Activated CD8-positive, alpha-beta T cell treated with anti-CD3 and anti-CD28 coated beads for 36 hours (primary cell): Measurements from ENCODE around the gene WBP1. TPM values are rescaled to one million over a fixed set of nuclear protein-coding genes. Genes with fewer than 3 reads are reported as not detected.

Experiments
- ATAC-seq: fragments of 200-7000 bp; cut with Tn5 transposase; one replicate; pipeline ENCODE4 v1.10.0; 2021; ENCODE audit warnings: mild to moderate bottlenecking, moderate library complexity
- CTCF ChIA-PET: fragments of 350-600 bp; sonication (Branson Sonifier 250); formaldehyde crosslinking; loops from one replicate; lab custom pipeline; 2021; ENCODE audit warnings: antibody characterized with exemption; lab: Charles Lee
- POLR2A ChIA-PET: fragments of 350-600 bp; sonication (Branson Sonifier 250); formaldehyde crosslinking; loops from one replicate; lab custom pipeline; 2021; ENCODE audit warnings: antibody characterized with exemption; lab: Charles Lee
- DNase-seq: peaks from one replicate; pipeline ENCODE4 v3.0.0-alpha.2; 2020
- H3K27ac Mint-ChIP-seq: one replicate; pipeline ENCODE4 v1.8.0; 2021; ENCODE audit warnings: mild to moderate bottlenecking, mixed read lengths
- H3K27me3 Mint-ChIP-seq: one replicate; pipeline ENCODE4 v1.8.0; 2021; ENCODE audit warnings: mixed read lengths
- H3K36me3 Mint-ChIP-seq: one replicate; pipeline ENCODE4 v1.8.0; 2021; ENCODE audit warnings: low read depth, mixed read lengths
- H3K4me1 Mint-ChIP-seq: one replicate; pipeline ENCODE4 v1.8.0; 2021; ENCODE audit warnings: low read depth, mixed read lengths
- H3K4me3 Mint-ChIP-seq: one replicate; pipeline ENCODE4 v1.8.0; 2021; ENCODE audit warnings: mild to moderate bottlenecking, moderate library complexity, mixed read lengths
- H3K9me3 Mint-ChIP-seq: one replicate; pipeline ENCODE4 v1.8.0; 2021; ENCODE audit warnings: mixed read lengths
- CTCF ChIP-seq: fragments of 200-600 bp; IDR thresholded peaks from one replicate; pipeline ENCODE4 v1.8.0; 2022; ENCODE audit warnings: antibody characterized with exemption, mild to moderate bottlenecking
- intact Hi-C: fragments of 100-400 bp; cut with micrococcal nuclease; formaldehyde crosslinking; loops from one replicate; pipeline ENCODE4 v1.10.0; 2022
- total RNA-seq, 2 experiments: library from RNA; stranded (reverse); gene quantifications; one replicate each; pipeline ENCODE4 v1.2.3, GENCODE V29; 2021

WBP1 gene
- total RNA-seq, 2 experiments from 2014 or later, result 20.3 to 23.0 TPM

GRCh38 chr2:74472086-74472944 lies 14.1 kb downstream of the WBP1 start, which contains the start of gene MRPL53:
TSS of gene MRPL53 (minus strand) at chr2:74472680. CDS start at chr2:74472660, 20 bp downstream.
- Mint-ChIP-seq H3K36me3 (peaks cover 25% of the 10 kb centered on the region), H3K4me3 (peak within 1 kb of the TSS; percentile 95), H3K9me3 (no peaks in the 10 kb centered on the region), H3K4me1 (peaks cover 16% of the 10 kb centered on the region), H3K27ac (peak within 1 kb of the TSS; percentile 93), H3K27me3 (no peaks in the 10 kb centered on the region)
- peak; percentile 96 for DNase-seq
- ChIA-PET CTCF (interaction anchor here (1.0 to 3.8 kb wide), 9 partner anchors 10 to 116 kb away, joined by 3 to 35 read pairs (median 5); partner anchors contain the start of genes CCDC142, TTC31 and WBP1), POLR2A (interaction anchor here (0.7 to 3.2 kb wide), 17 partner anchors 8 to 735 kb away, joined by 3 to 43 read pairs (median 4); partner anchors contain the start of genes C2orf81, CCDC142, INO80B and TPRKB)
- ATAC-seq, result peak; percentile 92
- intact Hi-C loops, result no loop called here
- no peak for TF ChIP-seq CTCF

GRCh38 chr2:74472945-74473258 lies 14.7 kb downstream of the WBP1 start:
- Mint-ChIP-seq H3K9me3 (no peaks in the 10 kb centered on the region), H3K4me1 (peaks cover 19% of the 10 kb centered on the region), H3K27ac (peak overlapping the region; percentile 93), H3K36me3 (peaks cover 29% of the 10 kb centered on the region), H3K4me3 (peak overlapping the region; percentile 95), H3K27me3 (no peaks in the 10 kb centered on the region)
- TF ChIP-seq CTCF, result no peak
- ChIA-PET POLR2A (interaction anchor here (0.6 to 3.2 kb wide), 17 partner anchors 8 to 736 kb away, joined by 3 to 43 read pairs (median 4); partner anchors contain the start of genes C2orf81, CCDC142, INO80B and TPRKB), CTCF (interaction anchor here (1.0 to 3.8 kb wide), 8 partner anchors 9 to 115 kb away, joined by 3 to 35 read pairs (median 6); partner anchors contain the start of genes CCDC142, TTC31 and WBP1)
- no peak for ATAC-seq
- intact Hi-C loops, result no loop called here
- no peak for DNase-seq

- no peak for TF ChIP-seq CTCF
- Mint-ChIP-seq H3K36me3 (peaks cover 33% of the 10 kb centered on the region), H3K27me3 (no peaks in the 10 kb centered on the region), H3K9me3 (no peaks in the 10 kb centered on the region), H3K4me1 (peaks cover 22% of the 10 kb centered on the region), H3K4me3 (no peak overlapping the region), H3K27ac (no peak overlapping the region)
- ChIA-PET POLR2A (interaction anchor here (1.0 to 2.9 kb wide), 3 partner anchors 8 to 21 kb away, joined by 3 to 43 read pairs (median 4); partner anchors contain the start of genes CCDC142 and TTC31), CTCF (interaction anchor here (0.7 to 3.8 kb wide), 7 partner anchors 8 to 114 kb away, joined by 3 to 20 read pairs (median 4); partner anchors contain the start of genes CCDC142, DQX1 and TTC31)
- ATAC-seq, result no peak
- DNase-seq, result no peak
- intact Hi-C loops, result no loop called here
Observed at GRCh38 chr2:74474481-74474880, 16.2 kb downstream of the WBP1 start.

- no peak overlapping the region for H3K27ac Mint-ChIP-seq
- ATAC-seq (no peak), DNase-seq (no peak)
- peaks cover 33% of the 10 kb centered on the region for H3K36me3 Mint-ChIP-seq
- H3K4me3 Mint-ChIP-seq, result no peak overlapping the region
- peaks cover 21% of the 10 kb centered on the region for H3K4me1 Mint-ChIP-seq
- ChIA-PET POLR2A (interaction anchor here (1.0 to 2.9 kb wide), 4 partner anchors 7 to 21 kb away, joined by 3 to 43 read pairs (median 4); partner anchors contain the start of genes CCDC142 and TTC31), CTCF (interaction anchor here (0.9 to 3.8 kb wide), 8 partner anchors 8 to 208 kb away, joined by 3 to 20 read pairs (median 4); partner anchors contain the start of genes CCDC142, DQX1 and TTC31)
- intact Hi-C loops, result no loop called here
- H3K9me3 Mint-ChIP-seq, result no peaks in the 10 kb centered on the region
- no peaks in the 10 kb centered on the region for H3K27me3 Mint-ChIP-seq
- TF ChIP-seq CTCF, result peak; percentile 45
Observed at GRCh38 chr2:74474899-74475298, 16.7 kb downstream of the WBP1 start.
